ENCODE measurements around the gene TRPV3. TPM values are rescaled to one million over a fixed set of nuclear protein-coding genes. Genes with fewer than 3 reads are reported as not detected.

Gene TRPV3
- total and polyA plus RNA-seq, 2 of the 8 experiments (the other 6 are each of a cell fraction or from before 2014, with no cell fraction given), result 0.56 to 1.0 TPM

DNA sequence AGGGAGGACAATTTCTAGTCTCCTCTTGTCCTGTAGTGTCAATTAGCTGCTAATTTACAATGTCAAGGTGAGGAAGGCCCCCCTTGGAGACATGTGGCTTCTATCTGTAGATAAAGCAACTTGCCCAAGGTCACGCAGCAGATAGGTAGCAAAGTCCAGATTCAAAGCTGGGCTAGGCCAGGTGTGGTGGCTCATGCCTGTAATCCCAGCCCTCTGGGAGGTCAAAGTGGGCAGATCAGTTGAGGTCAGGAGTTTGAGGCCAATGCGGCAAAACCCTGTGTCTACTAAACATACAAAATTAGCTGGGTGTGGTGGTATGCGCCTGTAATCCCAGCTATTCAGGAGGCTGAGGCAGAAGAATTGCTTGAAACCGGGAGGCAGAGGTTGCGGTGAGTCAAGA lies 11.1 kb downstream of the TRPV3 start:
- Histone ChIP-seq H2BK15ac (ENCODE audit: low read length) (no peak overlapping the region), H4K91ac (replicated peaks; ENCODE audit: insufficient read length, low read length) (no peak overlapping the region), H4K20me1 (replicated peaks in 1 of 2; ENCODE audit: control insufficient read depth in 1 of 2, insufficient read depth in 2 of 2, low read length in 2 of 2) (peaks cover 0 to 4% of the 10 kb centered on the region in 2 experiments), H4K5ac (ENCODE audit: insufficient read length, low read depth, low read length) (no peak overlapping the region), H3K9me3 (ENCODE audit: insufficient read depth in 2 of 2, low read depth in 1 of 2, low read length in 1 of 2) (no peaks in the 10 kb centered on the region), H3K23ac (ENCODE audit: insufficient read length) (no peak overlapping the region), H3K4me3 (ENCODE audit: extremely low read depth in 1 of 4, insufficient read depth in 2 of 4, low read depth in 3 of 4, low read length in 4 of 4) (no peak overlapping the region), H2BK12ac (ENCODE audit: low read depth, low read length) (no peak overlapping the region), H3K23me2 (ENCODE audit: low read depth, low read length) (peaks cover 7% of the 10 kb centered on the region; the same call in 1 of the 2 replicates), H3K4me1 (replicated peaks in 1 of 4; ENCODE audit: control insufficient read depth in 3 of 4, insufficient read depth in 4 of 4, low read length in 3 of 4) (peaks cover 0 to 2% (median 0%) of the 10 kb centered on the region in 4 experiments; a peak in 1 of 7 replicates), H2AFZ (ENCODE audit: low read length) (no peak overlapping the region), H3K79me1 (ENCODE audit: low read depth, low read length) (no peaks in the 10 kb centered on the region), H3K56ac (replicated peaks; ENCODE audit: insufficient read length, low read depth, low read length) (no peak overlapping the region), H3K27ac (ENCODE audit: low read depth, low read length) (no peak overlapping the region), H4K8ac (ENCODE audit: extremely low read depth, insufficient read depth, low read length) (no peak overlapping the region), H3K79me2 (ENCODE audit: control insufficient read depth in 1 of 2, insufficient read depth in 2 of 2, low read length in 2 of 2) (no peaks in the 10 kb centered on the region), H2BK5ac (ENCODE audit: low read depth, low read length) (no peak overlapping the region), H3K36me3 (ENCODE audit: control insufficient read depth in 2 of 4, insufficient read depth in 4 of 4, low read length in 3 of 4) (no peaks in the 10 kb centered on the region), H2BK20ac (ENCODE audit: low read length) (no peak overlapping the region), H2AK5ac (ENCODE audit: low read depth, low read length) (no peak overlapping the region), H2BK120ac (replicated peaks; ENCODE audit: low read depth, low read length) (no peak overlapping the region), H3K14ac (ENCODE audit: insufficient read length) (no peak overlapping the region), H3K18ac (ENCODE audit: extremely low read depth, low read length) (no peak overlapping the region), H3K9ac (replicated peaks in 1 of 4; ENCODE audit: extremely low read depth in 1 of 4, low read depth in 3 of 4, low read length in 3 of 4) (no peak overlapping the region), H3K4ac (replicated peaks; ENCODE audit: insufficient read length, low read depth, low read length) (no peak overlapping the region), H3K4me2 (ENCODE audit: insufficient read depth in 1 of 2, low read depth in 2 of 2, low read length in 2 of 2) (no peak overlapping the region), H3K27me3 (replicated peaks in 1 of 4; ENCODE audit: control insufficient read depth in 3 of 4, extremely low read depth in 1 of 4, insufficient read depth in 3 of 4, low read length in 3 of 4) (no peaks in the 10 kb centered on the region)
- FAIRE-seq (no peak), DNase-seq (ENCODE audit: low read depth in 1 of 2, low spot score in 2 of 2) (no peak)
- TF ChIP-seq RBBP5 (IDR thresholded peaks at IDR 0.05; ENCODE audit: borderline replicate concordance, low read depth, low read length) (no peak), EGR1 (IDR thresholded peaks at IDR 0.05; ENCODE audit: borderline replicate concordance, low read depth, low read length) (no peak), SUZ12 (IDR thresholded peaks at IDR 0.05; ENCODE audit: low read length) (no peak), RFX5 (IDR thresholded peaks at IDR 0.05; ENCODE audit: borderline replicate concordance, low read depth, low read length) (no peak), CTBP2 (IDR thresholded peaks at IDR 0.05; ENCODE audit: borderline replicate concordance, insufficient read depth, insufficient read length, low read length) (no peak), FOSL1 (IDR thresholded peaks at IDR 0.05; ENCODE audit: insufficient read depth, low read depth, low read length) (no peak), SRF (IDR thresholded peaks at IDR 0.05; ENCODE audit: low read depth, low read length) (no peak), EZH2 (IDR thresholded peaks at IDR 0.05; ENCODE audit: low read depth, low read length, severe bottlenecking) (no peak)
- TF ChIP-seq, protein P1, sequence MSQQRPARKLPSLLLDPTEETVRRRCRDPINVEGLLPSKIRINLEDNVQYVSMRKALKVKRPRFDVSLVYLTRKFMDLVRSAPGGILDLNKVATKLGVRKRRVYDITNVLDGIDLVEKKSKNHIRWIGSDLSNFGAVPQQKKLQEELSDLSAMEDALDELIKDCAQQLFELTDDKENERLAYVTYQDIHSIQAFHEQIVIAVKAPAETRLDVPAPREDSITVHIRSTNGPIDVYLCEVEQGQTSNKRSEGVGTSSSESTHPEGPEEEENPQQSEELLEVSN (IDR thresholded peaks at IDR 0.05), result no peak
- 100% methylated on average over 3 of the region's 5 CpGs; no CpG with 5 or more reads in 1 of the 2 experiments for WGBS, 2 experiments (ENCODE audit: extremely low coverage in 1 of 2, insufficient coverage in 1 of 2, insufficient read length in 1 of 2, insufficient replicate concordance in 2 of 2, low coverage in 1 of 2, low lambda C conversion rate in 2 of 2, missing lambda C conversion rate in 1 of 2)
- ChIA-PET CTCF (ENCODE audit: partially characterized antibody) (interaction anchor here (1.0 to 1.1 kb wide), 2 partner anchors 27 to 617 kb away, joined by 3 to 4 read pairs; no protein-coding TSS in a partner anchor), POLR2A (ENCODE audit: partially characterized antibody) (no interaction called here)

All from H1 (cell line).